Keratinocyte (primary cell): ENCODE results near the gene PPP2R5C.

Source experiments
- EZH2 ChIP-seq: IDR thresholded peaks from one replicate; pipeline ENCODE4 v1.6.1; 2012; ENCODE audit warnings: inconsistent platforms, mild to moderate bottlenecking, low read length, moderate library complexity
- TF ChIP-seq, protein P1 (sequence below), 3 experiments: IDR thresholded peaks in 1 of 3; conservative IDR thresholded peaks in 1 of 3; optimal IDR thresholded peaks in 1 of 3; 2 replicates in 2 of 3; 3 replicates in 1 of 3; pipeline versions ENCODE3 to v1.5.1; 2011; ENCODE audit warnings: low read length in 3 of 3, mild to moderate bottlenecking in 3 of 3, moderate library complexity in 2 of 3, control low read depth in 1 of 3, inconsistent platforms in 1 of 3; ENCODE audit not compliant: insufficient read depth in 2 of 3; ENCODE audit errors: extremely low read depth in 1 of 3

DNA sequence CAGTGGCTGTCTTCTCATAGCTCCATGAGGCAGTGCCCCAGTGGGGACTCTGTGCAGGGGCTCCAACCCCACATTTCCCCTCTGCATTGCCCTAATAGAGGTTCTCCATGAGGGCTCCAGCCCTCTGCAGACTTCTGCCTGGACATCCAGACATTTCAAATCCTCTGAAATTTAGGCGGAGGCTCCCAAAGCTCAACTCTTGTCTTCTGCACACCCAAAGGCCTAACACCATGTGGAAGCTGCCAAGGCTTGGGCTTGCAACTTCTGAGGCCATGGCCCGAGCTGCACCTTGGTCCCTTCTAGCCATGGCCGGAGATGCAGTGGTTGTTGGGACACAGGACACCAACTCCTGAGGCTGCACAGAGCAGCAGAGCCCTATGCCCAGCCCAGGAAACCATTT, 20.5 kb upstream of the PPP2R5C start:
- TF ChIP-seq, protein P1, sequence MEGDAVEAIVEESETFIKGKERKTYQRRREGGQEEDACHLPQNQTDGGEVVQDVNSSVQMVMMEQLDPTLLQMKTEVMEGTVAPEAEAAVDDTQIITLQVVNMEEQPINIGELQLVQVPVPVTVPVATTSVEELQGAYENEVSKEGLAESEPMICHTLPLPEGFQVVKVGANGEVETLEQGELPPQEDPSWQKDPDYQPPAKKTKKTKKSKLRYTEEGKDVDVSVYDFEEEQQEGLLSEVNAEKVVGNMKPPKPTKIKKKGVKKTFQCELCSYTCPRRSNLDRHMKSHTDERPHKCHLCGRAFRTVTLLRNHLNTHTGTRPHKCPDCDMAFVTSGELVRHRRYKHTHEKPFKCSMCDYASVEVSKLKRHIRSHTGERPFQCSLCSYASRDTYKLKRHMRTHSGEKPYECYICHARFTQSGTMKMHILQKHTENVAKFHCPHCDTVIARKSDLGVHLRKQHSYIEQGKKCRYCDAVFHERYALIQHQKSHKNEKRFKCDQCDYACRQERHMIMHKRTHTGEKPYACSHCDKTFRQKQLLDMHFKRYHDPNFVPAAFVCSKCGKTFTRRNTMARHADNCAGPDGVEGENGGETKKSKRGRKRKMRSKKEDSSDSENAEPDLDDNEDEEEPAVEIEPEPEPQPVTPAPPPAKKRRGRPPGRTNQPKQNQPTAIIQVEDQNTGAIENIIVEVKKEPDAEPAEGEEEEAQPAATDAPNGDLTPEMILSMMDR (optimal IDR thresholded peaks at IDR 0.05 in 1 of 3, IDR thresholded peaks at IDR 0.05 in 1 of 3, conservative IDR thresholded peaks at IDR 0.05 in 1 of 3; ENCODE audit: extremely low read depth in 1 of 3, insufficient read depth in 2 of 3, low read length in 3 of 3) = no peak
- TF ChIP-seq EZH2 = no peak
